SIG-M5 (cell line): ENCODE results near the gene DLX1.
"Not testable (repeated sequence)": the region's sequence is repeated elsewhere in the genome, so short reads cannot be mapped to it uniquely, and the experiment has no call there.

ENCODE experiments used
- DNase-seq: peaks from one replicate; lab custom pipeline; 2025; lab: John Stamatoyannopoulos, UW

DLX1 gene

DNA sequence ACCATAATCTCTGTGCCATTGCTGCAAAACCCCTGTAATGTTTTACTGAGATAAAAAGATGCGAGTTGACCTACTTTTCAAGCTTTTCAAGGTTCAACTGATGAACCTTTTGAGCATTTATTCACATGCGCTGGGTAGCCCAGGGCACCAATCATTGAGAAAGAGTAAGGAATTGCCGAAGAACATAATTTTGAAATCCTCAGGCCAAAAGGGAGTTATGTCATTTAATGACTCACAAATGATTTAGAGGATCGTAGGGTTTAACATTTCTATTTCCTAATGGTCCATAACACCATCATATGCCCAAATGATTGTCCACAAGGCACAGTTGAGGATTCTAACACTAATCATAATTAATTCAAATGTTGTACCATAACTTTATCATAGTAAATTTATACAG, 20.2 kb upstream of the DLX1 start:
- DNase-seq = no peak

DNA sequence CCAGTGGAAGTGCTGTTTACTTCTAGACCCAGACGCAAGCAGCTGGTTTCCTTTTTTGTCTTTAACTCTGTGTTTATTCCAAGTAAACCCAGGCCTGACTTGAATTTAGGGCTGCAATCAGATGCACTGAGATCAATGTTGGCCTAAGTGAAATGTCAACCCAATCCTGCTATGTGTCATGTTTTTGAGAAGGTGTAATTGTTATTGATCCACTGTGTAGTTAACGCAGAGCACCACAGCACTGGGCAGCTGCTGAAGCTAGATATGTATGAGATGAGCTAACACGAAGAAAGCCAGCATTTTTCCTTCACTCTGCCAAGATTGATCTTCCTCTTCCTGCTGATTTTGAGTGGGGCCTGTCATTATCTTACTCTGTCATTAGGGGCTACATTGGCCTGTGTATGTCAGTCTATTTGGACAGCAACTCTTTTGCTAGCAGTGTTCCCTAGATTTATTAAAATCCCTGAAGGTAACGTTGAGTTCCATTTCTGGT, 18.9 kb upstream of the DLX1 start:
- no peak for DNase-seq

DNA sequence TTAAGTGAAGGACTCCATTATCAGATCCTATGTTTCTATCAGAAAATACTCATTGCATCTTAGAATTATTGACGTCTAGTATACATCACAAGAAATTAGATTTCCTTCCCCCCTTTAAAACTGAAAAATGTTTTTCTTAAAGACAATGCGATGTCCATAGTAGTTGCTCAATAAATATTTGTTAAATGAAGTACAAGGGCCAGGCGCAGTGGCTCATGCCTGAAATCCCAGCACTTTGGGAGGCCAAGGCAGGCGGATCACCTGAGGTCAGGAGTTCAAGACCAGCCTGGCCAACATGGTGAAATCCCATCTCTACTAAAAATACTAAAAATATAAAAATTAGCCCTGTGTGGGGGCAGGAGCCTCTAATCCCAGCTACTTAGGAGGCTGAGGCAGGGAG, 17.4 kb upstream of the DLX1 start:
- not testable (repeated sequence) for DNase-seq

DNA sequence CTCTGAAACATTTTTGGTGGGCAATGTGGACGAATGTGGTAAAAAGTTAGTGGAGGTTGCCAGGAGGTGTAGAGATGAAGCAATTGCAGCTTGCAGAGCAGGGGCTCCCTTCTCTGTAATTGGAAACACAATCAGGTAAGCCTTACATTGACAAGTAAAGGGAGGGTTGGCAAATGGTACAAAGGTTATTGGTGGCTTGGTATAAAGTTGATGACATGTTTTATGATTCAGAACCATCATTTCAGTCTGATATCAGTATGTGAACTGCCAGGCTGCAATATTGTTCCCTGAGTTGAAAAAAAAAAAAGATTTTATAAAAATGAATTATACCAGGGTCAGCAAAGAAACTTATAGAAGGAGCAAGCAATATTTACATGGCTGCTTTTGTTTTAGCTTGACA, 14.4 kb upstream of the DLX1 start:
- no peak for DNase-seq

DNA sequence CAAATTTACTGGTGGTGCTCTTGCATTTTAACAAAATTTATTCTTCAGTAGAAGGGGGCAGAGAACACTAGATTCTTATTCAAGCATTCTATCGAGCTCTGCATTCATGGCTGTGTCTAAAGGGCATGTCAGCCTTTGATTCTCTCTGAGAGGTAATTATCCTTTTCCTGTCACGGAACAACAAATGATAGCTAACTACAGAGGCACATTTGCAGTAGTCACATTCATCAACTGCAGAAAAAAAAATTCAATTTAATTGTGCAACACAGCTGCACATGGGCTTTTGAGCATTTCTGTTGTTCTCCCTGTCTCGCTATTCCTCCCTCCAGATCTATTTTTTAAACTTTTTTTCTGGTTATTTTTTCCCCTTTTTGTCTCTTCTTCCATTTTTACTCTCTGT, 13.0 kb upstream of the DLX1 start:
- no peak for DNase-seq

DNA sequence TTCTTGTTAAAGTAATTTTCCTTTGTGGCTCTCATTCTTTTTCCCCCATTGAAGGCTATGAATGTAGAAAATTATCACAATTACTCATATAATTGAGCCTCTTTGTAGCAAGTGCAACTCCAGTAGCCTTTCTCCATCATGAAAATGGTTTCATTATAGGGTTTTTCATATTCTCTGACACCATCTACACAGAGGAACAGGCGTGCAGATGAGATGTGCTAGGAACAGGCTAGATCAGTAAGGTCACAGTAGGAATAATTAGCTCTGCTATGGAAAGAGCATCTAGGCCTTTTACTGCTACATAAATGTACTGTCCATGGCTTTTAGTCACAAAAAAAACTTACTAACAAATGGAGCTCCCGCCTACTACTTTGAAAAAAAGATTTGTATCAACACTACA, 12.6 kb upstream of the DLX1 start:
- no peak for DNase-seq

DNA sequence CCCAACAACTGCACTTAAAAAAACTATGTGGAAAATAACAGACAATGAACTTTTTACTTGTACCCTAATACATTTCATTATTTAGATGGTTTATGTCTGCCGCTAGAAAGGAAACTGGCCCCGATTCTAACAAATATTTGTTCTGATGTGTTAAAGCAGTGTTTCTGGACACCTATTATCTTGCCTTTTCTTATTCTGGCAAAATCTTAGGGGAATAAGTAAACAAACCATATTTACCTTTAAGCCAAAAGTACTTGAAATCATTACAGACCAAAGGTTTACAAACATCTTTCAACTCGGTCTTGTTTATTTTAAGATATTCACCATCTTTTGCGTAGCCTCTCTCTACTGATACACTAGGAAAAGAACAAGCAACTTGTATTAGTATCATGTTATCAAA, 11.8 kb upstream of the DLX1 start:
- no peak for DNase-seq

DNA sequence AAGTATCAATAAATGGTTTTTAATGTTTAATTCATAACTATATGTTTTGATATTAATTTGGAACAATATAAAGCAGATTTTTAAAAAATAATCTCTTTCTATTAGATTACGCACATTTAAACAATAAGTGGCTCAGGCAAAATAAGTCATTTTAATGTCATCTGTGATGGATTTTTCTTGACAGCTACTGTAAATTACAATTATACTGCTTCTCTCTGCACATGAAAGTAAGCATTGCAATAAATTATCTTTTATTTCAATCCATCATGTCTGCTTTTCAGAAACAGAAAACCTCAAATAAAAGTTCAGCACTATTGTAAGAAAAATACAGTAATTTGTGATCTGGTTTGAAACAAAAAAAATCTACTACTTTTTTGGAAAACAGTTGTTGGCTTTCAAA, 11.1 kb upstream of the DLX1 start:
- no peak for DNase-seq

DNA sequence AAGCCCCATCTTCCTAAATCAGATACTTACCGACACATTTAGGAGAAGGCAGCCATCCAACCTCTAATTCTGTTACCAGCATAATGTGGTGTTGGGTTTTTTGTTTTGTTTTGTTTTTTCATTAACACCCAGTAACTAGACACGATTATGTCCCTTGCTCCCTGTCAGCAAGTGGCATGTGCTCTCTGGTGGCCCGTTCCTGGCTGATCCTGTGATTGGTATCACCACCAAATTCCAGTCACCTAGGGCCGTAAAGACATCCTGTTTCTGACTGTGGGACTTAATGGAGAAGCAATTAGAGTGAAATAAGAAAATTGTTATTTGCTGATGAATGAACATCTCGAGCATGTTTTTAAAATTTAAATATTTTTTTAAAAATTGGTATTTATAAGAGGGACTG, 5.9 kb upstream of the DLX1 start:
- no peak for DNase-seq

DNA sequence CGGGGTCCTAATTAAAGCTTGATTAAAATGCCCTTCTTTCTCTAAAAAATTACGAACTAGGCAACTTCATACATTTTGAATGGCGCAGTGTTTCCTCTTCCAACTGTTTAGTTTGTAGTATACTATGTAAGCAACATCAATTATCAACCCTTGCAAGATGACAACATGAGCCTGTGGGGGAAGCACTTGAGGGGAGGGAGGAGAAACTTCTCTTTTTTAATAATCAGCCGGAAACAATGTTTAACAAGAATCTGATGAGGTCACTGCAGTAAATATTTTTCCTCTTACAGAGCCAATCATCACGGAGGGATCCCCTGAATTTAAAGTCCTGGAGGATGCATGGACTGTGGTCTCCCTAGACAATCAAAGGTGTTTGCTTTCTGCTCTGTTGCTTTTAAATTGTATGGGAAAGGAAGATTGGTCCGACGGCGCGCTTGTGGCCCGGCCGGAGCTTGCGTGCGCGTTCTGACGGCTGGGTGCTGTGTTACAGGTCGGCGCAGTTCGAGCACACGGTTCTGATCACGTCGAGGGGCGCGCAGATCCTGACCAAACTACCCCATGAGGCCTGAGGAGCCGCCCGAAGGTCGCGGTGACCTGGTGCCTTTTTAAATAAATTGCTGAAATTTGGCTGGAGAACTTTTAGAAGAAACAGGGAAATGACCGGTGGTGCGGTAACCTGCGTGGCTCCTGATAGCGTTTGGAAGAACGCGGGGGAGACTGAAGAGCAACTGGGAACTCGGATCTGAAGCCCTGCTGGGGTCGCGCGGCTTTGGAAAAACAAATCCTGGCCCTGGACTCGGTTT, 5.3 kb upstream of the DLX1 start:
- no peak for DNase-seq

DNA sequence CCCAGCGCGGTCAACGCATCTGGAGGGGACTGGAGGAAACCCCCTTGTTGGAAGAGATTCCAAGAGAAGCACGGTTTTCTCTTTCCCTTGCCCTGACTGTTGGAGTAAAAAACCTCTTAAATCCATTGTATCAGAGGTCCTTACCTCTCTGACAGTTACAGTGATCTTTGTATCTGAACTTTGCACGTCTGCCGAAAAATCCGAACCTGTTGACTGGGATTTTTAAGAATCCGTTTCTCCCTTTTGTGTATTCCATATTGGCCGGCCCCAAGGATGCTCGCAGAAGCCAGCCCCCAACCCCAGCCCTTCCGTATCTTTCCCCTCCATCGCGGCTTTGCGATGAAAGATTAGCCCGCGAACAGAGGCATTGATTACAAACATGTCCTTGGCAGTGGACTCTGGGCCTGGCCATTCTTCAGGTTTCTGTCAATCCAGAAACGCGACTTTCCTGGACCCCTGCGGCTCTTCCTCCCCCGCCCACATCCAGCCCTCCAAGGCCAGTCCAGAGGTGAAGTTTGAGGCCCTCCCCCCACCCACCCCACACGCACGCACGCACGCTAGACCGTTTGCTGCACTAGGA, 4.6 kb upstream of the DLX1 start:
- no peak for DNase-seq

DNA sequence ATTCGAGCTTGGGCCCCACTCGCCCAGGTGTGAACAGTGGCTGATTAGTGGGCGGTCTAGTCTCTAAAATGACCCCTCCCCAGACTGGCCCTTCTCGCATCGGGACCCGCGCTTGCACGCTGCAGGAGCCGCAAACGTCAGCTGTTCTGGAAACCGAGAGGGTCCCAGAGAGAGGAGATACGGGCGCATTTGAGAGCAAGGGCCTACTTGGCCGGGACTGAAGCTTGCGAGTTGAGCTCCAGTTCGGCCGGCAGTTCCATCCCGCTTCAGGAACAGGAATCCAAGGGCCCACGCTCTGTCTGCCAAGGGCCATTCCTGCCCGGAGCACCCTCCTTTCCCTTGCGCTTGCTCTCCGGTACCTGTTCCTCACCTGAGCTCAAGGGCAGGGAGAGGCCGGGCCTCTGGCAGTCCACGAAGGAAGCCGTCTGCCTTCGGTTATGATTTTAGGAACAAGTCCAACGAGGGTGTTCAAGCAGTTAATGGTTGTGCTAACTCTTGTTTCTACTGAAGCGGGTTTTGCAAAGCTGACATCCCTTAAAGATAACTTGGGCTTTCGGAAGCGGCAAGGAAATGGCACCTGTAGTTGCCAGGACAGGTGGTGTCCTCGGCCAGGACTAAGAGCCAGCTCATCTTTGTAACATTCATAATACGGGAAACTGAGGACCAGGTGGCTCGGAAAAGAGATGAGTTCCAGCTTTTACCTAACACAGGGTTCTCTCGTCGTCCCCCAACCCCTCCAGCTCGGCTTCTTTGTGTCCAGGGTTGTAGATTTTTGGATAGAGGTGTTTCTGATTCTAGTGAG, 3.9 kb upstream of the DLX1 start:
- DNase-seq = no peak

DNA sequence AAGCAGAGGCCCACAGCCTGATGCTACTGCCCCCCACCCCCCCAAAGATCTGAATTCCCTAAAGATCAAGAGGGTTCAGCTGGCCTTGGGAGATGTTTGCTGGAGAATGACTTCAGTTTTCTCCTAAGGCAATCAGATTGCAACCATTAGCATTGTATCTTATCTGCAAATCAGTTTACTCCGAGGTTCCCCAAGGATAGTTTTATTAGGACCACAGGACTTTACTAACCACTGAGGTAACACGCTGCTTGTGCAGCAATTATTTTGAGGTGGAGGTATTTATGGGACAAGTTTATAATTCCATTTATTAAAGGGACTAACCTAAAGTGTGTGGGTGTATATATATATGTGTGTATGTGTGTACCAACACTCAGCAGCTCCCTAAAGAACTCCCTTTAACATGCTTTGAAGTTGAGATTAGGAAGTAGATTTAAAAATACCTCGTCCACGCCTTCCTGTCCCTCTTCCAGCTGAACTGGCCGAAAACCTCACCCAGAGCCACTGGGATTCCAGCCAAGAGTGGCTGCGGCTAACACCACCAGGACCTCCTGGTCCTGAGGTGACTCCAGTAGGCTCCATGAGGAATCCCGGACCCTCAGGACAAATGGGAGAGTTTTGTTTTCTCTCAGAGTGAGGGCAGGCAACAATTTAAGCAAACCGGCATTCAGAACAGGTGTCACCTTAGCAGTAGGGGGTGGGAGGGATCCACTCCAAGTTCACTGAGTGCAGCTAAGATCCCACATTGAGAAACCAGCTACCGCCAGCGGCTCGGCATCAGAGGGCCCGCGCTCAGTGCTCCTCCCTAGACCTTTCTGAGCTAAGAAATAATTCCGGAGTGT, 3.0 kb upstream of the DLX1 start:
- DNase-seq = no peak

DNA sequence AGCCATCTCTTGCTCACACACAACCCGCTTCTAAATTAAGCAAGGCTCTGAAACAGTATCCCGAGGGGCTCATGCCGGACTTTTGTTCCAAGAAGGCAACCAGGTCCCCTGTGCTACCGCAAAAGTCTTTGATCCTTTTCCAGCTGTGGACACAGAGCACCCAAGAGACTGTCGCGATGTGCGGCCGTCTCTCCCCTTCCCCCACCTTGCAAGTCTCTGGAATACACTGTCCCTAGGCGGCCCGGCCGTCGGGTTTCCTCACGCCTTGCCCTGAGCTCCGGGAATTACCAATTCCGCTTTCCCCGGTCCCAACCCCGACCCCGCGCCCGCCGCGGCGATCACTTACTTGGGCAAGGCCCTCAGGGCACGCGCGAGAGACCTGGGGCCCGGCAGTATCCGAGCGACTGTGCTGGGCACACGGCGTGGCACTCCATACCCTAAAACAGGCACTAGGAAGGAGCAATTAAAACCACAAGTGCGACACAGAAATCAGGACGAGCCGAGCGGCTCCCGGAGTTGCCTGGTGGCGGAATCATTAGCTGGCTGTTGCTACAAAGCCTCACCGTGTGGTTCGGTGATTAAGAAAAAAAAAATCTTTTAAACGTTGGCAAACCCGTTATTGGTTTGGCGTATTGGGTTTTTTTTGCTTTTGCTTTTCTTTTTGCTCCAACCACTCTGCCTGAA, 2.2 kb upstream of the DLX1 start:
- DNase-seq = no peak

DNA sequence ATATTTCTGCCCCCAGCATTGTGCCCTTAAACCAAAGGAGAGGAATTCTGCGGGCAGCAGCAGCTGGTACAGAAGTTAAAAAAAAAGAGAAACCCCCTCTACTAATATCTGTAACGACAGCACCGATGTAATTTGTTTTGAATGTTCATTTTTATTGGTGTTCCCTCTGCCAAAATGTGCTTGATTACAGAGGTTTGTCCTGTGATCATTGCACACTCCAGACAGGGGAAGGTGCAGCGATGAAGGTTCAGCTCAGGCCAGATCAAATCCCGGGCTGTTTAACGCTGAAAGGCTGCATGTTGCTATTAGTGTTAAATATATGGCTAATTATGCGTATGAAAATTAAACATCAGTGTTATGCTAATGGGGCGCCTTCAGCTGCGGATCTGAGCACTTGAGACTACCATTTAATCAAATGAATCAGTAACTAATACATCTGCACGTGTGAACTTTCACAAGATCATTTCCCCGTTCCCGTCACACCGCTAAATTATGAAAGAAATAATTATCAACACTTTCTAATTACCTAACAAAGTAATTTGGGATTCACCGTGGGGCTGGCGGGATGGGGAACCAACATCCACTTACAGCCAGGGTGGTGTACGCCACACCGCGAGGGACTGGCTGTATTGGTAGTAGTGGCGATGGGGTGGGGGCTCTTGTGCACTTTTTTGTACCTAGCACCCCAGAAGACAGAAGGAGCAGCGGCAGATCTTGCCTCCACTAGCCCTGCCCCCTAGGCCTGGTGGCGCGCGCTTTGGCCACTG, 1.5 kb upstream of the DLX1 start:
- DNase-seq = no peak

DNA sequence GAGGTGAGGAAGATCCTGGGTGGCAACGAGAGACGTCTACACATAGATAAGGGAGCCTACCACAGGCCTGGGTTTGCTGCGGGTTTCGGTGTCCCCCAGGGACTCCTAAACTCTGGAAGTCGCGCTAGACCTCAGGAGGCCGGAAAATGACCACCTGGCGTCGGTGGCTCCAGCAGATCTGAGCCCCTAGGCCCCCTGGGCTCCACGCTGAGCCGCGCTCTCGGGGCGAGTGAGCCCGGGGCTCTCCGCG, 987 bp upstream of the DLX1 start:
- DNase-seq = no peak

DNA sequence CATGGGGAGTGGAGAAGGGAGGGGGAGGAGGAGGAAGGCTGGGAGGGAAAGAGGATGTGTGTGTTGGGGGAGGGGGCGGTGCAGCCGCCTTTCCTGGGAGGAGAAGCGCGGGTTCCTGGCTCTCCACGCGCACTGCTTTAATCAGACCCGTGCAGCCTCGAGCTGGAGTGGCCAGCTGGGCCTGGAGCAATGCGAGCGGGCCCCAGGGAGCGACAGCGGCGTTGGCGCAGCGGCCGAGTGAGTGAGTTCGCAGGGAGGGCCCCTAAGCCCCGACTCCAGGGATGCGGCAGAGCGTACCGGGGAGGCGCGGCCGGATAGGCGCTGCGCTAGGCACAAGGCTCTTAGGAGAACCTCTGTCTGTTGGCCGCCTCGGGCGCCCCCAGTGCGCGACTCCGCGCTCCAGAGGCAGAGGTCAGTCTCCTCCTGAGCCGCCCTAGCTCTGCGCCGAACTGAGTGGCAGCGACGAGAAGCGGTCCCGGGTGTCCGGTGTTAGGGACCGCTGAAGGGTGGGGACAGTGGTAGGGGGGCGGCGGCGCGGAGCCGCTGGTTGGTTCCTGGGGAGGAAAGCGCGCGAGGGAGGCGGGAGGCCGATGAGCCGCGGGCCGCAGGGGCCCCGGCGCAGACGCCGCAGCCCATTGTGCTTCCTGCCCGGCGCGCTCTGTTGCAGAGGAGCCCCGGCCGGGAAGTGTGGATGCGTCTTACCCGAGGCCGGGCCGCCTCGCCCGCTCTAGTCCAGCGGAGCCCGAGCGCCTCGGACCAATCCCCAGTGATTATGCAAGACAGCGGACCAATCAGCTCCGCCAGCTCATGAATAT, 455 bp upstream of the DLX1 start:
- peak; percentile 88 for DNase-seq

DNA sequence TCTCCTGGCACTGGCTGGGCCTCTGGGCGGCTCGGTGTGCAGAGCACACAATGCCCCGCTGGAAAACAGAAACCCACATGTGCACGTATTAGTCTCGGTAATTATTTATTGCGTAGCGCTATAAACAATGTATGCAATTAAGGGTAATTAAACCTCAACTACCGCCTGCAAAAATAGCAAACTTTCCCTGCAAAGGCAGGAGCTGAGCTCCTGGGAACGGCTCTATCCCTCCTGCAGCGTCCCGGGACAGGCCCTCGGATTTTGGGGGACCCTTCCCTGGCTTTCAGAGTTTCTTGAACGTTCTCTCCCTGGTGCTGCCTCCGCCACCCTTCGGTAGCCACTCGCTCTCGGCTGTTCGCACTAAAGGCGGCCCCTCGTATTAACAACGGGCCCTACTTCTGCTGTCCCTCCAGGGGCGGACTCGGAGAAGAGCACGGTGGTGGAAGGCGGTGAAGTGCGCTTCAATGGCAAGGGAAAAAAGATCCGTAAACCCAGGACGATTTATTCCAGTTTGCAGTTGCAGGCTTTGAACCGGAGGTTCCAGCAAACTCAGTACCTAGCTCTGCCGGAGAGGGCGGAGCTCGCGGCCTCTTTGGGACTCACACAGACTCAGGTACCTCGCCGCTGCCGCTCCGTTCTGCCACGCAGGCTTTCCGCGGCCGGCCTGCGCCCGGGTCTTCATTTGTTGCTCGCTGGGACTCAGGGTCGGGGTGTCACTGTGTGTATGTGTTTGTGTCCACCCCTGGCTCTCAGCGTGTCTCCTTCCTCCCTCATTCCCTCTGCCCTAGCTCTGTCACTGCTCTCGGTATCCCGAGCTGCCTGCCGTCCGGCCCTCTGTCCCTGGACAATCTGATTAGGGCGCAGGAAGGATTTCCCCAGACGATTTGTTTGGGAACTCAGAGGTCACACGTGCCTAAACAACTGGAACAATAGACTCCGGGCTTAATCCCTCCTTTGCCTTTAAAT, 1.2 kb downstream of the DLX1 start:
- no peak for DNase-seq

DNA sequence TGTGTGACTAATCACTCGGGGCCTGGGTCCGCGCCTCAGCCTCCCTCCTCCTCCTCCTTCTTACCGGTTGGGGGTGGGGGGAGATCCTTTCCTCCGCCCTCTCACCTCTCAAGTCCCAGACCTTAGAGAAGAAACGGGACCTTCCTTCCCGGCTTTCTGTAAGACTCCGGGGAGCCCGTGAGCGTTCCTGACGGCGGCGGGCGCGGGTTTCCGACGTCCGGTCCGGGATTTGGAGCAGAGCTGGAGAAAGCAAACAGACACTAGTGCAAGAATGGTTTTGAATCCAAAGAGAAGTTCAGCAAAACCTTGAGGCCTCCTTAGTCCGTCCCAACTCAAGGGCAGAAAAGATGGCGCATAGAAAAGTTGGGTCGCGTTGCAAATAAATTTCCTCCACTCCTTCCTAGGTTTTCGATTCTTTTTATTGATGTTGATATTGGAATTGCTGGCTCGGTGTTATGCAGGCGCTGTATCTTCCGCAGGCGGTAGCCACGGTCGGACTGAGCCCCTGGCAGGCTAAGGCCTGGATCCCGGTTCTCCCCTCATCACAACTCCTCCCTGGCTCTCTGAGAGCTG, 2.0 kb downstream of the DLX1 start:
- DNase-seq = no peak
